ENCODE data around the gene CYSTM1. TPM values are rescaled to one million over a fixed set of nuclear protein-coding genes. Genes with fewer than 3 reads are reported as not detected.

CYSTM1 gene
- total and polyA plus RNA-seq, 2 donors (not counting 1 experiment from before 2014, with no cell fraction given), result 6.2 to 17.0 TPM

DNA sequence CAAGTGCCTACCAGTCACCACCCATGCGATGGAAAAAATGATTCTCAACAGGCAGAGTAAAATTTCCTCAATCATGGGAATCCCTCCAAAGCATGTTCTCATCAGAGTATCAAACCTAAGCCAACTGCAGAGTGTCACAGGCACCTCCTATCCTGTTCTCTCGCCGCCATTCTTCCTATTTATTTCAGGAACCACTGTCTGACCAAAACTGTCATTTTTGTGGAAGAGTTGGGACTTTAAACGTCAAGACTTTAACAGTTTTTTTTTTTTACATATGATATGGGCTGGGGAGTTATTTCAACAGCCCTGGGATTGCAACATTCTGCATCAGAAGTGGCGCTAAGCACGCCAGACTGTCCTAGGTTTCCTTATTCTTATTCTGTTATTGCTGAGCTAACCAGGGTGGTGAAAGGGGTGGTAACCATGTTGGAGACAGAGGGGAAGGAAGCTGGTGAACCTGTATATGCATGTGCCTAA lies 98.5 kb downstream of the CYSTM1 start:
- DNase-seq, result no peak
- no peaks in the 10 kb centered on the region for H3K9me3 ChIP-seq (ENCODE audit: control extremely low read depth in 1 of 3, control insufficient read depth in 2 of 3, insufficient read depth in 1 of 3, low read length in 2 of 3)

DNA sequence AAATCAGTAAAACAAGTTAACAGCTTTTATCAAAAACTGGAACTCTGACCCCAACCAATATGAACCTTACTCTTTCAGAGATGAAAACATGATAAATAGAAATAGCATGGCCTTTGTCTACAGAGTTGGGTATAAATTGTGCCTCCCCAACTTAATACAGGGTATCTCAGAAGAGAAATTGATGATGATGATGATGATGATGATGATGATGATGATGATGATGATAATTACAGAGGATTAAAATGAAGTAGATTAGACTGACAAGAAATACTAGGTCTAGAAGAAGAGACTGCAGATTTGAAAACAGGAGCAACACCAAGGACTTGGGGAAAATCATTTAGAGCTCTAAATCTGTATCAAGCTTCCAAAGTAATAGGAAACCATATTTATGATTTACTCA lies 100.8 kb downstream of the CYSTM1 start:
- no peaks in the 10 kb centered on the region for H4K20me1 ChIP-seq (ENCODE audit: control insufficient read depth, insufficient read depth, low read length, poor library complexity, severe bottlenecking)
- no peak overlapping the region for H2AFZ ChIP-seq (ENCODE audit: insufficient read depth, low read depth, low read length, poor library complexity, severe bottlenecking)
- ChIA-PET POLR2A (no interaction called here), CTCF (interaction anchor here (0.7 to 1.6 kb wide), 4 partner anchors 32 to 83 kb away, joined by 3 to 4 read pairs (median 4); no protein-coding TSS in a partner anchor)
- no peak overlapping the region for H3K9ac ChIP-seq (ENCODE audit: low read length)
- Mint-ChIP-seq H3K27me3 (no peaks in the 10 kb centered on the region), H3K27ac (no peak overlapping the region), H3K9me3 (ENCODE audit: insufficient read depth) (no peaks in the 10 kb centered on the region), H3K4me3 (no peak overlapping the region), H3K4me1 (peaks cover 1% of the 10 kb centered on the region)
- ATAC-seq (ENCODE audit: low read depth) (no peak), DNase-seq (no peak)
- H3K9me3 ChIP-seq (ENCODE audit: control extremely low read depth in 1 of 3, control insufficient read depth in 2 of 3, insufficient read depth in 1 of 3, low read length in 2 of 3), result no peaks in the 10 kb centered on the region
- H3K4me2 ChIP-seq (replicated peaks; ENCODE audit: low read depth, low read length, poor library complexity, severe bottlenecking), result no peak overlapping the region
- H3K27me3 ChIP-seq (replicated peaks in 1 of 4; ENCODE audit: control extremely low read depth in 1 of 4, control insufficient read depth in 3 of 4, insufficient read depth in 4 of 4, low read length in 3 of 4), result no peaks in the 10 kb centered on the region
- peaks cover 3 to 4% of the 10 kb centered on the region in 2 experiments for H3K36me3 ChIP-seq (replicated peaks in 1 of 2; ENCODE audit: control extremely low read depth in 1 of 2, control insufficient read depth in 1 of 2, extremely low read depth in 1 of 2, insufficient read depth in 2 of 2, low read length in 1 of 2)
- intact Hi-C loops (cut with micrococcal nuclease), result no loop called here
- TF ChIP-seq EZH2 (IDR thresholded peaks at IDR 0.05; ENCODE audit: borderline replicate concordance, insufficient read depth, low read depth, low read length, poor library complexity, severe bottlenecking), result no peak
- TF ChIP-seq, protein P1, sequence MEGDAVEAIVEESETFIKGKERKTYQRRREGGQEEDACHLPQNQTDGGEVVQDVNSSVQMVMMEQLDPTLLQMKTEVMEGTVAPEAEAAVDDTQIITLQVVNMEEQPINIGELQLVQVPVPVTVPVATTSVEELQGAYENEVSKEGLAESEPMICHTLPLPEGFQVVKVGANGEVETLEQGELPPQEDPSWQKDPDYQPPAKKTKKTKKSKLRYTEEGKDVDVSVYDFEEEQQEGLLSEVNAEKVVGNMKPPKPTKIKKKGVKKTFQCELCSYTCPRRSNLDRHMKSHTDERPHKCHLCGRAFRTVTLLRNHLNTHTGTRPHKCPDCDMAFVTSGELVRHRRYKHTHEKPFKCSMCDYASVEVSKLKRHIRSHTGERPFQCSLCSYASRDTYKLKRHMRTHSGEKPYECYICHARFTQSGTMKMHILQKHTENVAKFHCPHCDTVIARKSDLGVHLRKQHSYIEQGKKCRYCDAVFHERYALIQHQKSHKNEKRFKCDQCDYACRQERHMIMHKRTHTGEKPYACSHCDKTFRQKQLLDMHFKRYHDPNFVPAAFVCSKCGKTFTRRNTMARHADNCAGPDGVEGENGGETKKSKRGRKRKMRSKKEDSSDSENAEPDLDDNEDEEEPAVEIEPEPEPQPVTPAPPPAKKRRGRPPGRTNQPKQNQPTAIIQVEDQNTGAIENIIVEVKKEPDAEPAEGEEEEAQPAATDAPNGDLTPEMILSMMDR (IDR thresholded peaks at IDR 0.05), result no peak
- no peak overlapping the region for H3K4me3 ChIP-seq (ENCODE audit: control extremely low read depth in 1 of 5, extremely low read depth in 1 of 5, insufficient read depth in 1 of 5, low read depth in 2 of 5, low read length in 4 of 5)
- H3K27ac ChIP-seq (ENCODE audit: low read length in 2 of 2), result no peak overlapping the region
- no peaks in the 10 kb centered on the region for H3K4me1 ChIP-seq (ENCODE audit: control insufficient read depth in 2 of 2, insufficient read depth in 2 of 2, low read length in 2 of 2)
- peaks cover 29% of the 10 kb centered on the region for H3K79me2 ChIP-seq (ENCODE audit: control insufficient read depth, insufficient read depth, low read length)

More for the DNA sequence above, 98.5 kb downstream of the CYSTM1 start:
- ChIA-PET POLR2A (no interaction called here), CTCF (interaction anchor here (4.3 kb wide), 1 partner anchor 29 kb away, joined by 18 read pairs; no protein-coding TSS in a partner anchor)
- no peak overlapping the region for H2AFZ ChIP-seq (ENCODE audit: insufficient read depth, low read depth, low read length, poor library complexity, severe bottlenecking)
- peaks cover 2 to 4% of the 10 kb centered on the region in 2 experiments for H3K36me3 ChIP-seq (replicated peaks in 1 of 2; ENCODE audit: control extremely low read depth in 1 of 2, control insufficient read depth in 1 of 2, extremely low read depth in 1 of 2, insufficient read depth in 2 of 2, low read length in 1 of 2)
- Mint-ChIP-seq H3K27me3 (no peaks in the 10 kb centered on the region), H3K4me3 (no peak overlapping the region), H3K4me1 (peaks cover 1% of the 10 kb centered on the region), H3K27ac (no peak overlapping the region), H3K9me3 (ENCODE audit: insufficient read depth) (no peaks in the 10 kb centered on the region)
- no peak overlapping the region for H3K4me3 ChIP-seq (ENCODE audit: control extremely low read depth in 1 of 5, extremely low read depth in 1 of 5, insufficient read depth in 1 of 5, low read depth in 2 of 5, low read length in 4 of 5)
- no peak for TF ChIP-seq EZH2 (IDR thresholded peaks at IDR 0.05; ENCODE audit: borderline replicate concordance, insufficient read depth, low read depth, low read length, poor library complexity, severe bottlenecking)
- TF ChIP-seq, protein P1 (IDR thresholded peaks at IDR 0.05), result no peak
- H3K79me2 ChIP-seq (ENCODE audit: control insufficient read depth, insufficient read depth, low read length), result peaks cover 43% of the 10 kb centered on the region
- no peak overlapping the region for H3K9ac ChIP-seq (ENCODE audit: low read length)
- ATAC-seq (ENCODE audit: low read depth), result no peak
- H3K27me3 ChIP-seq (replicated peaks in 1 of 4; ENCODE audit: control extremely low read depth in 1 of 4, control insufficient read depth in 3 of 4, insufficient read depth in 4 of 4, low read length in 3 of 4), result no peaks in the 10 kb centered on the region
- H4K20me1 ChIP-seq (ENCODE audit: control insufficient read depth, insufficient read depth, low read length, poor library complexity, severe bottlenecking), result no peaks in the 10 kb centered on the region
- WGBS (ENCODE audit: insufficient coverage), result 64% methylated on average over 3 of the region's 6 CpGs
- no peaks in the 10 kb centered on the region for H3K4me1 ChIP-seq (ENCODE audit: control insufficient read depth in 2 of 2, insufficient read depth in 2 of 2, low read length in 2 of 2)
- intact Hi-C loops (cut with micrococcal nuclease), result no loop called here
- H3K27ac ChIP-seq (ENCODE audit: low read length in 2 of 2), result no peak overlapping the region
- H3K4me2 ChIP-seq (replicated peaks; ENCODE audit: low read depth, low read length, poor library complexity, severe bottlenecking), result no peak overlapping the region

All from B cell (primary cell).